GM18873 (cell line): ENCODE data around the gene YPEL5.

ENCODE experiments used
- ATAC-seq: cut with Tn5 transposase; IDR thresholded peaks from one replicate; pipeline ENCODE4 v1.9.1; 2021; ENCODE audit warnings: mild to moderate bottlenecking, moderate library complexity, moderate number of reproducible peaks; ENCODE audit not compliant: unreplicated experiment, low FRiP score

Gene YPEL5

DNA sequence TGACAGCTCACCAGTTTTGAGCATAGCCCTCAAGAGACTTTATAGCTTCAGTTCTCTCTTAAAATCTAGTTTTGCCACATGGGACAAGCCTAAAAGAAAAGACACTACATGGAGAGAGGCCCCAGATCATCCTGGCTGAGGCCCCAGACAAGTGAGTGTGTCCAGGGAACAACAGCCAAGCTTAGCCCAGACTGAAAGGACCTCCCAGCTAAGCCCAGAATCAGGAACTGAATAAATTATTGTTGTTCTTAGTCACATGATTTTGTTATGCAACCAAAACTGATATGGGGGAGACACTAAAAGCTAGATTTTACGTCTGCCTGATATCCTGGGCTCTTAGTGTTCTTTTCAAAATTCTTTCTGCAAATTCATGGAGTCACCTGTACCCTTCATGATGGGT is 55.2 kb downstream of the YPEL5 start:
- no peak for ATAC-seq

DNA sequence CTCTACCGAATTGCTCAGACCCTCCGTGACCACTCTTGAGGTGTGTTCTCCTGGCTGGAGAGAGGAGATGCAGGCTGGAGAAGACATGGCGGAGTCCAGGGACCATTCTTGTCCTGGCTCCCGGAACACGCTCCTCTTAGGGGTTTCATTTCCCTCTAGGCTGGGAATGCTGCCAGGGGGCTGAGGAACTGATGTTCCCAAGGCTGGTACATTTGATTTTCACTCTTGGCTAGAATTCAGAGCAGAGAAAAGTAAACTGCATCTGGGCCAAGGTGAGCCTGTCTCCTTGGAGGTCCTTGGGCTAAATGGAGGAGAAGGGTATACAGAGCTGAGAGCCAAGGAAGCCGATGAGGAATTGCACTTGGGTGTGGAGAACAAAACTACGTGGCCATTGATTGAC is 56.3 kb downstream of the YPEL5 start:
- no peak for ATAC-seq

DNA sequence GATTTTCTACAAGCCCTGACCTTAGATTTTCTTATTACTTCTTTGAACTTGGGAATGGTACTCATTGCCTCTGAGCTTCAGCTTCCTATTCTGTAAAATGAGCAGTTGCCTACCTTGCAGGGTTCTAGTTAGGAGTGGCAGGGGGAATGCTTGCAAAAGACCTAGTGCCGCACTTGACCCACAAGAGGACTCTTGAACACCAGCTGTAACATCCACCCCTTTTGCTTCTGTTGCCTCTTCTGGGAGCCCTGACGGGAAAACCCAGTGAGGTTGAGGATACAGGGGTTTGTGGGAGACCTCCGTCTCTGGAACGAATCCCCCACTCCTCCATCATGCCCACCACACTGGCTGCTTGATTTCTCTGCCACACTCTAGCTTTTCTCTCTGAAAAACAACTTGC is 57.5 kb downstream of the YPEL5 start:
- no peak for ATAC-seq

DNA sequence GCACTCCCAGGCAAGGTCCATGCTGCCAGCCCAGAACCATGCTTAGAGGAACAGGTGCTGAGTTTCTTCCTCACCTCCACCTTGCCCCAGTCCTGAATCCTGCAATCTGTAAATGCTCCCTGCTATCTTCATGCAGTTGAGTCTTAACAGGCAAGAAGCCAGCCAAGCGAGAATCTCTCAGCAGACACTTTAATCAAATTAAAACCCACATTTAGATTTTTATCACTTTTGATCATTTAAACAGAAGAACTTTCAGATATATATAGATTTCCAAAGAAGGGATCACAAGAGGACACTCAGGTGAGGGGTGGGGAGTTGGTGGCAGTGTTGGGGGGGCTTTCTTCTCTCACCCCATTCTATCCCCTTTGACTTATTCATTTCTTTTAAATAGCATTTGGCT is 58.6 kb downstream of the YPEL5 start:
- no peak for ATAC-seq

DNA sequence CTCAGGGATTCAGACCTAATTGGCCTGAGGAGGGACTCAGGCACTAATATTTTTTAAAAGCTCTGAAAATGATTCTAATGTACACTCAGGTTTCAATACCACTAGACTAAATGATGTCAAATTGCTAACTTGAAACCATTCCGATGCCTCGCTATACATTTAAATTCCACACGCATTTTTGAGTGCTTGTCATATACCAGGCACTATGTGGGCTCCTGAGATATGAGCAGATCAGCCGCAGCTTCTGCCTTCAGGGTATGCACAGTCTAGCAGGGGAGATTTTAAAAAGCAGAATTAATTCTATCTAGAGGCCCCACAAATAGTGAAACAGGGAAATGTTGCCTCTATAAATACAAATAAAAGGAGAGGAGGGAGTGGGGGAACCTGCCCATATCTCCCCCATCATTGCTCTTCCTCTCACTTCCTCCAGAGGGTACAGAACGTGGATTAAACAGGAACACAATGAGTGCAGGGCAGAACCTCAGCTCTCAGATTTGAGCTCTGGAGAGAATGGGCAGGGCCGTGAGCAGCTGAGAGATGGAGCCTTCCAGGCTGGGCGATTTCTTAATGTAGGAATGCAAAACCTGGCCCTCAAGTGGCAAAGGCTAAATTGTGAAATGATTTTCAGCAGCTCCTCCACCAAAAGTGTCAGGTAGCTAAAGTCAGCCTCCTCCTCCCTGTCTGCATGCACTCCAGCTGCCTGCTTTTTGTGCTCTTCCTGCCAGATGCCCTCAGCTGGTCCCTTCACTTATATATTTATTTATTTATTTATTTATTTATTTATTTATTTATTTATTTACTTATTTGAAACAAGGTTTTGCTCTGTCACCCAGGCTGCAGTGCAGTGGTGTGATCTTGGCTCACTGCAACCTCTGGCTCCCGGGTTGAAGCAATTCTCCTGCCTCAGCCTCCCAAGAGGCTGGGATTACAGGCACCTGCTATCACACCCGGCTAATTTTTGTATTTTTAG is 59.9 kb downstream of the YPEL5 start:
- no peak for ATAC-seq

DNA sequence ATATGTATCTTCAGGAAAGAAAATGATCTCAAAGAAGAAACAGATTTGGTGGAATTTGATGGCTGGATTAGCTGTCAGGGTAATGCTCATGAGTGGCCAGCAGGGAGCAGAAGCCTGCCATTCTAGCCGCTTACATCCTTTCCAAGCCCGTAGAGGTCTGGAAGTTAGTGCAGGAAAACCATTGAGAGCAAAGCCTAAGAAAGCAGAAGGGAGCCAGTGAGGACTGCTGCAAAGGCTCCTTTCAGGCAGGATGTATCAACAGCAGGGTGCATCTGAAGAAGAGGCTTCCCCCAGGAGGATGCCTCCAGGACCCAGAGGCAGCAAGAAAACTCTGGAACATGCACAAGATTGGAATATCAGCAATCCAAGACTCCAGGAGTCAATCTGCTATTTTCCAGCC is 61.6 kb downstream of the YPEL5 start:
- ATAC-seq, result no peak

DNA sequence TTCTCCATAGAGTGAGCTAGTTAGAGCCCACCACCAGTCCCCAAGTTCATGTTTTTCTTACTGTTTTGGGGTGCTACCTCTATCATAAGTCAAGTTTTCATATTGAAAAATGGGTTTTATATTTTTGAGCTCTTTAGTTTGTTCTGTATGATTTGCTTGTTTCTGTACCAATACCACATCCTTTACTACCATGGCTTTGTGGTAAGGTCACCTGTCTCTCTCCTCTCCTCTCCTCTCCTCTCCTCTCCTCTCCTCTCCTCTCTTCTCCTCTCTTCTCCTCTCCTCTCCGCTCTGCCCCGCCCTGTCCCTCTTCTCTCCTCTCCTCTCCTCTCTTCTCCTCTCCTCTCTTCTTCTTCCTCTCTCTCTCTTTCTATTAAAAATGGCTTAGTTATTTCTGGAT is 62.4 kb downstream of the YPEL5 start:
- no peak for ATAC-seq
